NOMO-1 (cell line): ENCODE results near the gene UBC.
"Not testable (repeated sequence)": the region's sequence is repeated elsewhere in the genome, so short reads cannot be mapped to it uniquely, and the experiment has no call there.

Experiments used
- DNase-seq, 2 experiments: peaks; one replicate each; lab custom pipeline; 2025; ENCODE audit not compliant: unreplicated experiment in 2 of 2; lab: John Stamatoyannopoulos, UW

Gene UBC

GRCh38 chr12:124938108-124938507, 23.7 kb upstream of the UBC start:
- no peak for DNase-seq

GRCh38 chr12:124931528-124931927, 17.1 kb upstream of the UBC start:
- DNase-seq = not testable (repeated sequence)

- DNase-seq = no peak
These were observed 16.1 kb upstream of the UBC start for GRCh38 chr12:124930586-124930985.

- DNase-seq = no peak
These were observed 15.4 kb upstream of the UBC start for GRCh38 chr12:124929649-124930419.

GRCh38 chr12:124928912-124929530, 14.6 kb upstream of the UBC start:
- DNase-seq = no peak

GRCh38 chr12:124928095-124928911, 13.9 kb upstream of the UBC start:
- DNase-seq = no peak

GRCh38 chr12:124927201-124928094, 13.0 kb upstream of the UBC start:
- no peak for DNase-seq

- DNase-seq = not testable (repeated sequence)
These were observed 11.3 kb upstream of the UBC start for GRCh38 chr12:124925782-124926181.

GRCh38 chr12:124925117-124925516, 10.7 kb upstream of the UBC start:
- no peak for DNase-seq

GRCh38 chr12:124923905-124924734, 9.7 kb upstream of the UBC start:
- DNase-seq = no peak

GRCh38 chr12:124921200-124922031, 7.0 kb upstream of the UBC start:
- DNase-seq = no peak

GRCh38 chr12:124920353-124920935, 6.0 kb upstream of the UBC start:
- DNase-seq = no peak

GRCh38 chr12:124919521-124920352, 5.3 kb upstream of the UBC start:
- no peak for DNase-seq

GRCh38 chr12:124918622-124918988, 4.2 kb upstream of the UBC start:
- not testable (repeated sequence) for DNase-seq

- DNase-seq = no peak
These were observed 3.6 kb upstream of the UBC start for GRCh38 chr12:124917841-124918621.

- no peak for DNase-seq
These were observed 2.8 kb upstream of the UBC start for GRCh38 chr12:124917135-124917840.
